GM23248 (cell line): ENCODE measurements around the gene GPR55. TPM values are rescaled to one million over a fixed set of nuclear protein-coding genes. Genes with fewer than 3 reads are reported as not detected.

Experiments used
- DNase-seq: peaks from one replicate; pipeline ENCODE4 v3.0.0-alpha.2; 2015
- H2AFZ ChIP-seq: fragments of 200-600 bp; sonication (generic); 2 replicates; pipeline ENCODE4 v1.6.1; 2016; ENCODE audit warnings: antibody characterized with exemption
- H3F3A ChIP-seq: fragments of 200-600 bp; sonication (generic); 2 replicates; pipeline ENCODE4 v1.6.1; 2016; ENCODE audit warnings: mild to moderate bottlenecking, antibody characterized with exemption, mixed run types; ENCODE audit not compliant: insufficient read depth
- H3K27ac ChIP-seq: fragments of 200-600 bp; sonication (generic); 2 replicates; pipeline ENCODE4 v1.5.1; 2016; ENCODE audit warnings: mild to moderate bottlenecking
- H3K27me3 ChIP-seq: fragments of 200-600 bp; sonication (generic); replicated peaks from 2 replicates; pipeline ENCODE4 v1.6.1; 2016; ENCODE audit warnings: mild to moderate bottlenecking; ENCODE audit not compliant: insufficient read depth
- H3K36me3 ChIP-seq: fragments of 200-600 bp; sonication (generic); 2 replicates; pipeline ENCODE4 v1.6.1; 2016; ENCODE audit warnings: low read depth, mild to moderate bottlenecking
- H3K4me1 ChIP-seq: fragments of 200-600 bp; sonication (generic); 2 replicates; pipeline ENCODE4 v1.6.1; 2016; ENCODE audit warnings: mild to moderate bottlenecking; ENCODE audit not compliant: insufficient read depth
- H3K4me2 ChIP-seq: fragments of 200-600 bp; sonication (generic); one replicate; pipeline ENCODE4 v1.6.1; 2016; ENCODE audit warnings: mild to moderate bottlenecking; ENCODE audit not compliant: unreplicated experiment
- H3K4me3 ChIP-seq: fragments of 200-600 bp; sonication (generic); 2 replicates; pipeline ENCODE4 v1.5.1; 2016; ENCODE audit warnings: mild to moderate bottlenecking
- H3K79me2 ChIP-seq: fragments of 200-600 bp; sonication (generic); 2 replicates; pipeline ENCODE4 v1.6.1; 2016; ENCODE audit warnings: mild to moderate bottlenecking; ENCODE audit not compliant: insufficient read depth
- H3K9ac ChIP-seq: fragments of 200-600 bp; sonication (generic); 2 replicates; pipeline ENCODE4 v1.6.1; 2016; ENCODE audit warnings: mild to moderate bottlenecking
- H3K9me2 ChIP-seq: fragments of 200-600 bp; sonication (generic); 2 replicates; pipeline ENCODE4 v1.6.1; 2016; ENCODE audit warnings: mixed run types, mild to moderate bottlenecking, moderate library complexity; ENCODE audit not compliant: insufficient read depth
- H3K9me3 ChIP-seq: fragments of 200-600 bp; sonication (generic); one replicate; pipeline ENCODE4 v1.6.1; 2017; ENCODE audit warnings: low read depth
- H4K20me1 ChIP-seq: fragments of 200-600 bp; sonication (generic); 2 replicates; pipeline ENCODE4 v1.6.0; 2016; ENCODE audit not compliant: insufficient read depth
- EZH2 ChIP-seq: fragments of 200-600 bp; sonication (generic); IDR thresholded peaks from 2 replicates; pipeline ENCODE4 v1.6.1; 2018; ENCODE audit warnings: antibody characterized with exemption, mild to moderate bottlenecking; ENCODE audit not compliant: insufficient read depth, poor library complexity, severe bottlenecking
- EZH2phosphoT487 ChIP-seq: fragments of 200-600 bp; sonication (generic); IDR thresholded peaks from 2 replicates; pipeline ENCODE4 v1.6.1; 2018; ENCODE audit warnings: antibody characterized with exemption, moderate library complexity, mild to moderate bottlenecking, low read depth; ENCODE audit not compliant: insufficient read depth
- WGBS, 2 experiments: methylation state at CpG; one replicate each; pipeline ENCODE4 v1.1.6; 2015 to 2017; ENCODE audit warnings: low lambda C conversion rate in 2 of 2, low coverage in 1 of 2; ENCODE audit errors: missing lambda C conversion rate in 2 of 2; 5-methylcytosine and 5-hydroxymethylcytosine counted together
- in situ Hi-C: fragments of 300-500 bp; cut with MboI; formaldehyde crosslinking; loops from 2 replicates; pipeline ENCODE4 v1.15.0; 2020
- polyA plus RNA-seq: library from polyadenylated mRNA; unstranded; fragments of >200 nt; fragmentation: Nextera tagmentation; extraction: Ambion mirVana; gene quantifications from 2 replicates; pipeline ENCODE4 v1.2.1, GENCODE V29; 2016
- total RNA-seq: library from RNA; depleted of rRNA; stranded (reverse); fragments of >200 nt; shearing (Covaris generic); gene quantifications from 2 replicates; pipeline ENCODE4 v1.2.3, GENCODE V29; 2014

GPR55 gene
- total and polyA plus RNA-seq, 2 experiments from 2014 or later: 0.20 TPM; not detected in 1

- no peaks in the 10 kb centered on the region for H3K9me3 ChIP-seq
- H2AFZ ChIP-seq: no peak overlapping the region
- H3K4me3 ChIP-seq: no peak overlapping the region
- H3F3A ChIP-seq: no peaks in the 10 kb centered on the region
- TF ChIP-seq EZH2phosphoT487 (no peak), EZH2 (no peak)
- H3K4me1 ChIP-seq: no peaks in the 10 kb centered on the region
- H3K27ac ChIP-seq: no peak overlapping the region
- in situ Hi-C loops: no loop called here
- no peaks in the 10 kb centered on the region for H3K27me3 ChIP-seq
- H3K9me2 ChIP-seq: no peaks in the 10 kb centered on the region
- WGBS, 2 experiments: 84 to 85% methylated on average over 13 to 20 of the region's 20 CpGs
- no peak overlapping the region for H3K9ac ChIP-seq
- no peaks in the 10 kb centered on the region for H3K36me3 ChIP-seq
- DNase-seq: no peak
- H3K4me2 ChIP-seq: no peak overlapping the region
- H4K20me1 ChIP-seq: no peaks in the 10 kb centered on the region
- no peaks in the 10 kb centered on the region for H3K79me2 ChIP-seq
Observed at GRCh38 chr2:230877759-230878598, 47.1 kb downstream of the GPR55 start.

GRCh38 chr2:230877116-230877758 is 47.8 kb downstream of the GPR55 start:
- in situ Hi-C loops: no loop called here
- TF ChIP-seq EZH2: no peak
- TF ChIP-seq EZH2phosphoT487: no peak
- DNase-seq: no peak
- no peaks in the 10 kb centered on the region for H3K9me2 ChIP-seq
- no peaks in the 10 kb centered on the region for H4K20me1 ChIP-seq
- H3K4me2 ChIP-seq: no peak overlapping the region
- no peak overlapping the region for H2AFZ ChIP-seq
- H3K9ac ChIP-seq: no peak overlapping the region
- no peaks in the 10 kb centered on the region for H3K36me3 ChIP-seq
- H3K9me3 ChIP-seq: no peaks in the 10 kb centered on the region
- WGBS, 2 experiments: 93% methylated on average over 26 to 27 of the region's 27 CpGs
- no peaks in the 10 kb centered on the region for H3K79me2 ChIP-seq
- H3K27me3 ChIP-seq: no peaks in the 10 kb centered on the region
- no peak overlapping the region for H3K4me3 ChIP-seq
- no peaks in the 10 kb centered on the region for H3K4me1 ChIP-seq
- no peak overlapping the region for H3K27ac ChIP-seq
- no peaks in the 10 kb centered on the region for H3F3A ChIP-seq

- Histone ChIP-seq H3F3A (no peaks in the 10 kb centered on the region), H3K9ac (no peak overlapping the region), H3K79me2 (no peaks in the 10 kb centered on the region), H4K20me1 (no peaks in the 10 kb centered on the region), H3K27me3 (no peaks in the 10 kb centered on the region), H3K4me1 (no peaks in the 10 kb centered on the region), H3K36me3 (no peaks in the 10 kb centered on the region), H3K9me3 (no peaks in the 10 kb centered on the region), H3K4me3 (no peak overlapping the region), H2AFZ (no peak overlapping the region), H3K27ac (no peak overlapping the region), H3K9me2 (no peaks in the 10 kb centered on the region), H3K4me2 (no peak overlapping the region)
- in situ Hi-C loops: no loop called here
- WGBS, 2 experiments: 95 to 96% methylated on average over 31 to 33 of the region's 34 CpGs
- TF ChIP-seq EZH2phosphoT487 (no peak), EZH2 (no peak)
- no peak for DNase-seq
Observed at GRCh38 chr2:230875347-230876315, 49.4 kb downstream of the GPR55 start.

- no peak for DNase-seq
- no peak overlapping the region for H3K4me2 ChIP-seq
- no peaks in the 10 kb centered on the region for H3K27me3 ChIP-seq
- H3K9ac ChIP-seq: no peak overlapping the region
- 83 to 90% methylated on average over 10 of the region's 10 CpGs for WGBS, 2 experiments
- H3K9me3 ChIP-seq: no peaks in the 10 kb centered on the region
- no peaks in the 10 kb centered on the region for H3K9me2 ChIP-seq
- TF ChIP-seq EZH2phosphoT487: no peak
- TF ChIP-seq EZH2: no peak
- no peak overlapping the region for H3K27ac ChIP-seq
- no peaks in the 10 kb centered on the region for H3K79me2 ChIP-seq
- in situ Hi-C loops: no loop called here
- H3K36me3 ChIP-seq: no peaks in the 10 kb centered on the region
- H4K20me1 ChIP-seq: no peaks in the 10 kb centered on the region
- no peak overlapping the region for H3K4me3 ChIP-seq
- H2AFZ ChIP-seq: no peak overlapping the region
- no peaks in the 10 kb centered on the region for H3F3A ChIP-seq
- H3K4me1 ChIP-seq: no peaks in the 10 kb centered on the region
Observed at GRCh38 chr2:230874876-230875275, 50.2 kb downstream of the GPR55 start.
